Esophagus (tissue), 2 donors: Measurements from ENCODE around the gene GALNT7. TPM values are rescaled to one million over a fixed set of nuclear protein-coding genes. Genes with fewer than 3 reads are reported as not detected.

ENCODE experiments used
- H3K27ac ChIP-seq, 2 donors: one replicate each; pipeline ENCODE4 v1.5.1; 2013; ENCODE audit warnings: low read depth in 2 of 2, mild to moderate bottlenecking in 2 of 2, inconsistent platforms in 1 of 2, low read length in 1 of 2, moderate library complexity in 1 of 2
- H3K27me3 ChIP-seq, 2 donors: one replicate each; pipeline ENCODE4 v1.6.1; 2013; ENCODE audit warnings: low read length in 2 of 2, control low read depth in 1 of 2, mild to moderate bottlenecking in 1 of 2; ENCODE audit not compliant: insufficient read depth in 2 of 2, control insufficient read depth in 1 of 2
- H3K36me3 ChIP-seq, 2 donors: one replicate each; pipeline ENCODE4 v1.6.1; 2013; ENCODE audit warnings: low read length in 1 of 2; ENCODE audit not compliant: control insufficient read depth in 2 of 2, insufficient read depth in 2 of 2
- H3K4me1 ChIP-seq, 2 donors: one replicate each; pipeline ENCODE4 v1.6.1; 2013; ENCODE audit warnings: low read length in 1 of 2; ENCODE audit not compliant: control insufficient read depth in 2 of 2, insufficient read depth in 2 of 2
- H3K4me3 ChIP-seq, 2 donors: one replicate each; pipeline ENCODE4 v1.5.1; 2013; ENCODE audit warnings: low read length in 2 of 2, mild to moderate bottlenecking in 2 of 2, low read depth in 1 of 2, moderate library complexity in 1 of 2
- H3K9me3 ChIP-seq, 2 donors: one replicate each; pipeline ENCODE4 v1.6.1; 2013; ENCODE audit warnings: mild to moderate bottlenecking in 2 of 2, low read depth in 1 of 2, low read length in 1 of 2, moderate library complexity in 1 of 2; ENCODE audit not compliant: control insufficient read depth in 2 of 2, insufficient read depth in 1 of 2
- WGBS, 2 donors: extraction: QIAGEN DNeasy Blood & Tissue Kit; methylation state at CpG; one replicate each; pipeline ENCODE4 v1.1.7; 2013; 5-methylcytosine and 5-hydroxymethylcytosine counted together
- polyA plus RNA-seq, 2 donors: library from polyadenylated mRNA; stranded (reverse); fragments of 200-250 nt; gene quantifications; one replicate each; pipeline ENCODE4 v1.2.3, GENCODE V29; 2013
- donor health status: healthy with polysubstance abuse.
- donor health status: Bipolar disorder and iron deficiency.

The GALNT7 gene
- polyA plus RNA-seq, 2 donors = 13.6 to 15.1 TPM

- Histone ChIP-seq H3K36me3 (no peaks in the 10 kb centered on the region), H3K4me1 (no peaks in the 10 kb centered on the region), H3K27ac (no peak overlapping the region), H3K4me3 (no peak overlapping the region), H3K27me3 (no peaks in the 10 kb centered on the region), H3K9me3 (no peaks in the 10 kb centered on the region)
- WGBS, 2 donors = 66 to 76% methylated on average over 3 of the region's 3 CpGs
Measured at GRCh38 chr4:173362666-173363065, 194.1 kb downstream of the GALNT7 start.

GRCh38 chr4:173365359-173365996 is 196.9 kb downstream of the GALNT7 start:
- no peaks in the 10 kb centered on the region for H3K9me3 ChIP-seq
- H3K27ac ChIP-seq = no peak overlapping the region
- no peaks in the 10 kb centered on the region for H3K36me3 ChIP-seq
- H3K4me1 ChIP-seq = no peaks in the 10 kb centered on the region
- no peak overlapping the region for H3K4me3 ChIP-seq
- no peaks in the 10 kb centered on the region for H3K27me3 ChIP-seq
- 37 to 44% methylated on average over 2 of the region's 2 CpGs for WGBS, 2 donors

- no peak overlapping the region for H3K4me3 ChIP-seq
- no peaks in the 10 kb centered on the region for H3K9me3 ChIP-seq
- no peaks in the 10 kb centered on the region for H3K4me1 ChIP-seq
- no peaks in the 10 kb centered on the region for H3K36me3 ChIP-seq
- no peak overlapping the region for H3K27ac ChIP-seq
- H3K27me3 ChIP-seq = no peaks in the 10 kb centered on the region
Measured at GRCh38 chr4:173367285-173367684, 198.7 kb downstream of the GALNT7 start.

GRCh38 chr4:173367946-173368345 is 199.3 kb downstream of the GALNT7 start:
- Histone ChIP-seq H3K36me3 (no peaks in the 10 kb centered on the region), H3K4me1 (peaks cover 0 to 2% of the 10 kb centered on the region in 2 donors), H3K27me3 (no peaks in the 10 kb centered on the region), H3K4me3 (no peak overlapping the region), H3K9me3 (no peaks in the 10 kb centered on the region), H3K27ac (no peak overlapping the region)
- WGBS, 2 donors = 49 to 54% methylated on average over 4 of the region's 4 CpGs

- 0 to 1% methylated on average over 14 of the region's 14 CpGs for WGBS, 2 donors
- Histone ChIP-seq H3K27me3 (no peaks in the 10 kb centered on the region), H3K9me3 (no peaks in the 10 kb centered on the region), H3K36me3 (no peaks in the 10 kb centered on the region), H3K4me3 (peak overlapping the region; percentile 65 to 72), H3K4me1 (peaks cover 0 to 2% of the 10 kb centered on the region in 2 donors), H3K27ac (peak overlapping the region; percentile 99 to 100)
Measured at GRCh38 chr4:173370130-173370476, 201.5 kb downstream of the GALNT7 start.

GRCh38 chr4:173370477-173371291 is 202.1 kb downstream of the GALNT7 start, which contains the start of gene SAP30:
SAP30 (plus strand) TSS chr4:173370954; CDS start chr4:173371183, 229 bp downstream.
- Histone ChIP-seq H3K36me3 (no peaks in the 10 kb centered on the region), H3K27me3 (no peaks in the 10 kb centered on the region), H3K27ac (peak within 1 kb of the TSS; percentile 99 to 100), H3K4me3 (peak within 1 kb of the TSS; percentile 72 to 77), H3K4me1 (peaks cover 0 to 2% of the 10 kb centered on the region in 2 donors), H3K9me3 (no peaks in the 10 kb centered on the region)
- 0 to 1% methylated on average over 68 to 72 of the region's 72 CpGs for WGBS, 2 donors

- WGBS, 2 donors = 0 to 1% methylated on average over 56 to 68 of the region's 68 CpGs
- Histone ChIP-seq H3K4me1 (peaks cover 0 to 2% of the 10 kb centered on the region in 2 donors), H3K27me3 (no peaks in the 10 kb centered on the region), H3K36me3 (no peaks in the 10 kb centered on the region), H3K9me3 (no peaks in the 10 kb centered on the region), H3K27ac (peak overlapping the region; percentile 85 to 88), H3K4me3 (peak overlapping the region; percentile 72 to 77)
Measured at GRCh38 chr4:173371292-173372192, 202.9 kb downstream of the GALNT7 start.

Other genes starting within 250 kb of the GALNT7 start
- 100 to 1,000 TPM; 156 to 240 TPM for gene HMGB2, start 165.5 kb downstream of the GALNT7 start, polyA plus RNA-seq
- 1 to 10 TPM; 2.5 to 7.3 TPM for gene SAP30, start 202.1 kb downstream of the GALNT7 start, polyA plus RNA-seq
- under 1 TPM; 0.04 to 0.24 TPM for gene SCRG1, start 230.3 kb downstream of the GALNT7 start, polyA plus RNA-seq